ENCODE results near the gene C2.

Gene C2

DNA sequence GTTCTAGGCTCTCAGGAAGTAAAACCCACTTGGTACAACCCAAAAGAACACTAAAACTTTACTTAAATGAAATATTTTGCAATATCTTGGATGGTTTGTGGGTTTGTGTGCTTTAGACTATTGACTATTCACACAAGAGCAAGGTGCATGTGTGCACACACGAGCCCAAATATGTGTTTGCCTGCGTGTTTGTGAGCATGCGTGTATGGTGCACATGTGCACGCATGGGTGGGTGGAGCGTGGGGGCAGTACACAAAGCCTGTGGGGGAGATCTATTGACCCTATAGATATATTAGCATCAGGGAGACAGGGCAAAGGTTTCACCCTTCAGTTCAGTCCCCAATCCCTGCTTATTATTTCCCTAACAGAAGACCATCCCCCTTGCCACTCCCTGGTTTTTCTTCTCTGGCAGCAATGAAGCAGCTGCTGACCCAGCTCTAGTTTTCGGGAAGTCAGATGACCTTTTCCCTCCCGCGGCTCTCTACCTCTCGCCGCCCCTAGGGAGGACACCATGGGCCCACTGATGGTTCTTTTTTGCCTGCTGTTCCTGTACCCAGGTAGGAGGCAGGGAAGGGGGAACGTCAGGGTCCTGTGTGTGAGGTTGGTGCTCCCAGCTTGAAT lies at the start of gene C2:
Gene C2, plus strand, starts transcription at position 476 of the 621 bp plus-strand sequence. Its CDS starts 36 bp downstream, at position 512.
- Histone ChIP-seq H3K36me3 (ENCODE audit: insufficient read depth, low read length) (no peaks in the 10 kb centered on the region), H3K4me3 (no peak within 1 kb of the TSS), H3K9me3 (ENCODE audit: low read depth, low read length) (no peaks in the 10 kb centered on the region), H3K27ac (no peak within 1 kb of the TSS), H3K9ac (ENCODE audit: insufficient read length) (no peak within 1 kb of the TSS)
- no peak for DNase-seq (ENCODE audit: low read depth, low spot score)
- TF ChIP-seq POLR2AphosphoS5 (IDR thresholded peaks at IDR 0.05; ENCODE audit: borderline replicate concordance, low read depth, low read length): no peak
- no peak for TF ChIP-seq FOXP2 (optimal IDR thresholded peaks at IDR 0.05; ENCODE audit: control extremely low read depth, extremely low read length, insufficient read depth)

DNA sequence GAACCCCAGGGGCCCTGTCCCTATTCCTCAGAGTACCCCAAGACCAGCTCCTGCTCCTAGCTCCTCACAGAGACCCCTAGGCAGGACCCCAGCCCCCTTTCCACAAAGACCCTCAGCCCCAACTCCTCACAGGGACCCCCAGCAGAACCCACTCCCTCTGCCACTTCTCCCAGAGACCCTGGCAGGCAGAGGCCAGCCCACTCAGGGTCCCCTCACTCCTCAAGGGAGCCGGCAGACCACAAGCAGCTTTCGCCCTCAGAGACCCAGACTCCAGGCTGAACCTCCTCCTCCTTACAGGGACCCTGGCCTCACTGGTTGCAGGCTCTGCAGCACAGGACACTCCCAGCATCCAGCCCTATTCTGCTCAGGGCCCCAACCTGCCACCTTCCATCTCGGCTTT lies 49.3 kb upstream of the C2 start:
- H3K4me3 ChIP-seq: no peak overlapping the region
- no peaks in the 10 kb centered on the region for H3K9me3 ChIP-seq (ENCODE audit: low read depth, low read length)
- no peak overlapping the region for H3K27ac ChIP-seq
- TF ChIP-seq FOXP2 (optimal IDR thresholded peaks at IDR 0.05; ENCODE audit: control extremely low read depth, extremely low read length, insufficient read depth): no peak
- no peak for TF ChIP-seq EZH2 (IDR thresholded peaks at IDR 0.05)
- no peak for TF ChIP-seq POLR2AphosphoS5 (IDR thresholded peaks at IDR 0.05; ENCODE audit: borderline replicate concordance, low read depth, low read length)
- no peak overlapping the region for H3K9ac ChIP-seq (ENCODE audit: insufficient read length)
- no peak for DNase-seq (ENCODE audit: low read depth, low spot score)
- H3K36me3 ChIP-seq (ENCODE audit: insufficient read depth, low read length): peaks cover 33% of the 10 kb centered on the region; the same call in 1 of the 2 replicates

DNA sequence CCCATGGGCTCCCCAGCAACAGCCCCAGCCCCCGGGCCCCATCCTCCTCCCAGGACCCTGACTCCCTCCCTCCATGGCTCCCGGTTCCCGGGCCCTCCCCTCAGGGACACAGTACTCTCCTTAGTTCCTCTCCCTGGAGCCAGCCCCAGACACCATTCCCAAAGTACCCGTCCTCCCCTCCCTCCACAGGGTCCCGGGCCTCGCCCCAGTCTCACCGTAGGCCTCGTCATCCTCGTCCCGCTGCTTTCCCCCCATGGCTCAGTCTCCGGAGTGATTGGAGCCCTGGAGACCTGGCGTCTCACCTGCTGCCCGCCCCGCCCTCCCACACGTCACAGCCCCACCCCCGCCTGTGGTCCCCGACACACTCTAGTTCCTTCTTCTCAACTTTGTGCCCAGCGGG lies 48.8 kb upstream of the C2 start, which contains the start of gene SLC44A4:
Gene SLC44A4, minus strand, starts transcription at position 272 of the 400 bp plus-strand sequence. Its CDS starts 17 bp downstream, at position 255.
- Histone ChIP-seq H3K27ac (no peak within 1 kb of the TSS), H3K9ac (ENCODE audit: insufficient read length) (no peak within 1 kb of the TSS), H3K36me3 (ENCODE audit: insufficient read depth, low read length) (peaks cover 38% of the 10 kb centered on the region; the same call in 1 of the 2 replicates), H3K9me3 (ENCODE audit: low read depth, low read length) (no peaks in the 10 kb centered on the region), H3K4me3 (no peak within 1 kb of the TSS)
- DNase-seq (ENCODE audit: low read depth, low spot score): no peak
- no peak for TF ChIP-seq FOXP2 (optimal IDR thresholded peaks at IDR 0.05; ENCODE audit: control extremely low read depth, extremely low read length, insufficient read depth)
- TF ChIP-seq POLR2AphosphoS5 (IDR thresholded peaks at IDR 0.05; ENCODE audit: borderline replicate concordance, low read depth, low read length): no peak
- no peak for TF ChIP-seq EZH2 (IDR thresholded peaks at IDR 0.05)

DNA sequence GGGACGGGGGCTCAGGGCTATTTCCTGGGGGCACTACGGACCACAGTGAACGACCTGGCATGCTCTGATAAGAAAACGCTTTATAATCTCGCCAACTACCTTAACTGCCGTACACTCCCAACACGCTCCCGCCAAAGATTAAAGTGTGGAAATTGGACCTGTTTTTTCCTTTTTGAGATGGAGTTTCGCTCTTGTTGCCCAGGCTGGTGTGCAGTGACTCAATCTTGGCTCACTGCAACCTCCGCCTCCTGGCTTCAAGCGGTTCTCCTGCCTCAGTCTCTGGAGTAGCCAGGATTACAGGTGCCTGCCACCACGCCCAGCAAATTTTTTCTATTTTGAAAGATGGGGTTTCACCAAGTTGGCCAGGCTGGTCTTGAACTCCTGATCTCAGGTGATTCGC lies 48.4 kb upstream of the C2 start:
- TF ChIP-seq FOXP2 (optimal IDR thresholded peaks at IDR 0.05; ENCODE audit: control extremely low read depth, extremely low read length, insufficient read depth): no peak
- TF ChIP-seq POLR2AphosphoS5 (IDR thresholded peaks at IDR 0.05; ENCODE audit: borderline replicate concordance, low read depth, low read length): no peak
- TF ChIP-seq EZH2 (IDR thresholded peaks at IDR 0.05): no peak
- H3K27ac ChIP-seq: no peak overlapping the region
- no peaks in the 10 kb centered on the region for H3K9me3 ChIP-seq (ENCODE audit: low read depth, low read length)
- no peak overlapping the region for H3K9ac ChIP-seq (ENCODE audit: insufficient read length)
- H3K36me3 ChIP-seq (ENCODE audit: insufficient read depth, low read length): peaks cover 42% of the 10 kb centered on the region; the same call in 1 of the 2 replicates
- DNase-seq (ENCODE audit: low read depth, low spot score): no peak
- H3K4me3 ChIP-seq: no peak overlapping the region

- no peak for DNase-seq (ENCODE audit: low read depth, low spot score)
- no peak overlapping the region for H3K4me3 ChIP-seq
- H3K9me3 ChIP-seq (ENCODE audit: low read depth, low read length): no peaks in the 10 kb centered on the region
- no peak overlapping the region for H3K9ac ChIP-seq (ENCODE audit: insufficient read length)
- no peak for TF ChIP-seq FOXP2 (optimal IDR thresholded peaks at IDR 0.05; ENCODE audit: control extremely low read depth, extremely low read length, insufficient read depth)
- TF ChIP-seq EZH2 (IDR thresholded peaks at IDR 0.05): no peak
- TF ChIP-seq POLR2AphosphoS5 (IDR thresholded peaks at IDR 0.05; ENCODE audit: borderline replicate concordance, low read depth, low read length): no peak
- H3K27ac ChIP-seq: no peak overlapping the region
- peaks cover 49% of the 10 kb centered on the region; the same call in 1 of the 2 replicates for H3K36me3 ChIP-seq (ENCODE audit: insufficient read depth, low read length)
Measured at GRCh38 chr6:31879901-31880300, 47.6 kb upstream of the C2 start.

DNA sequence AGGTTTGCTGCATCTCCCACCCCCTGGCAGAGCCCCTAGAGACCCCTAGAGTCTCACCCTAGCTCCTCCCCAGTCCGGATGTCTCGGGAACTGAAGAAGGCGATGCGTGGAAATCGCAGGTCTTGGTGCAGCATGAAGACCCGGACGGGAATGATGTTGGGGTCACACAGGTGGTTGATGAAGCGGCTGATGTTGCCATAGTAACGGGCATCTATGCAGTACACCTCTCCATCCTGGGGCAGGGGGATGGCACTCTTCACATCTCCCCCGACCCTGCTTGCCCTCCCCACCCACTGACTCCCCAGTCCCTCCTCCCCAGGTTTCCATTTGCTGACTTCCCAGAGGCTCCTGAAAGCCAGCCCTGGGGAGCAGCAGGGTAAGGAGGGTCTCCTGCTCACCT lies 46.9 kb upstream of the C2 start:
- no peak overlapping the region for H3K4me3 ChIP-seq
- H3K9ac ChIP-seq (ENCODE audit: insufficient read length): no peak overlapping the region
- no peaks in the 10 kb centered on the region for H3K9me3 ChIP-seq (ENCODE audit: low read depth, low read length)
- peaks cover 54% of the 10 kb centered on the region; the same call in 1 of the 2 replicates for H3K36me3 ChIP-seq (ENCODE audit: insufficient read depth, low read length)
- no peak for DNase-seq (ENCODE audit: low read depth, low spot score)
- TF ChIP-seq POLR2AphosphoS5 (IDR thresholded peaks at IDR 0.05; ENCODE audit: borderline replicate concordance, low read depth, low read length) (no peak), EZH2 (IDR thresholded peaks at IDR 0.05) (no peak), FOXP2 (optimal IDR thresholded peaks at IDR 0.05; ENCODE audit: control extremely low read depth, extremely low read length, insufficient read depth) (no peak)
- H3K27ac ChIP-seq: no peak overlapping the region

- Histone ChIP-seq H3K27ac (no peak overlapping the region), H3K4me3 (no peak overlapping the region), H3K9ac (ENCODE audit: insufficient read length) (no peak overlapping the region), H3K9me3 (ENCODE audit: low read depth, low read length) (no peaks in the 10 kb centered on the region), H3K36me3 (ENCODE audit: insufficient read depth, low read length) (peaks cover 61% of the 10 kb centered on the region; the same call in 1 of the 2 replicates)
- TF ChIP-seq EZH2 (IDR thresholded peaks at IDR 0.05) (no peak), POLR2AphosphoS5 (IDR thresholded peaks at IDR 0.05; ENCODE audit: borderline replicate concordance, low read depth, low read length) (no peak), FOXP2 (optimal IDR thresholded peaks at IDR 0.05; ENCODE audit: control extremely low read depth, extremely low read length, insufficient read depth) (no peak)
- DNase-seq (ENCODE audit: low read depth, low spot score): no peak
Measured at GRCh38 chr6:31881136-31881859, 46.2 kb upstream of the C2 start.

GRCh38 chr6:31882344-31882743 lies 45.2 kb upstream of the C2 start:
- H3K9me3 ChIP-seq (ENCODE audit: low read depth, low read length): no peaks in the 10 kb centered on the region
- TF ChIP-seq POLR2AphosphoS5 (IDR thresholded peaks at IDR 0.05; ENCODE audit: borderline replicate concordance, low read depth, low read length) (no peak), EZH2 (IDR thresholded peaks at IDR 0.05) (no peak), FOXP2 (optimal IDR thresholded peaks at IDR 0.05; ENCODE audit: control extremely low read depth, extremely low read length, insufficient read depth) (no peak)
- H3K27ac ChIP-seq: no peak overlapping the region
- peaks cover 72% of the 10 kb centered on the region for H3K36me3 ChIP-seq (ENCODE audit: insufficient read depth, low read length)
- H3K4me3 ChIP-seq: no peak overlapping the region
- no peak overlapping the region for H3K9ac ChIP-seq (ENCODE audit: insufficient read length)
- DNase-seq (ENCODE audit: low read depth, low spot score): no peak

All from SK-N-MC (cell line).